Ishikawa (cell line): Measurements from ENCODE around the gene IGF2BP1.

Experiments used
- CEBPB ChIP-seq: IDR thresholded peaks from 2 replicates; pipeline ENCODE4 v1.6.1; 2012
- CREB1 ChIP-seq: IDR thresholded peaks from 2 replicates; pipeline ENCODE4 v1.6.1; 2012; ENCODE audit warnings: low read depth
- EGR1 ChIP-seq: IDR thresholded peaks from 2 replicates; pipeline ENCODE4 v1.6.1; 2012
- EP300 ChIP-seq: IDR thresholded peaks from 2 replicates; pipeline ENCODE4 v1.6.1; 2012; ENCODE audit warnings: borderline replicate concordance
- FOXM1 ChIP-seq: IDR thresholded peaks from 2 replicates; pipeline ENCODE4 v1.6.1; 2012; ENCODE audit warnings: low read depth, borderline replicate concordance
- NFIC ChIP-seq: IDR thresholded peaks from 2 replicates; pipeline ENCODE4 v1.6.1; 2012
- RAD21 ChIP-seq: IDR thresholded peaks from 2 replicates; pipeline ENCODE4 v1.6.1; 2012; ENCODE audit warnings: low read depth
- TAF1 ChIP-seq: IDR thresholded peaks from 2 replicates; pipeline ENCODE4 v1.6.1; 2012; ENCODE audit warnings: low read depth, mild to moderate bottlenecking
- TCF12 ChIP-seq: IDR thresholded peaks from 2 replicates; pipeline ENCODE4 v1.6.1; 2012; ENCODE audit warnings: low read depth
- TEAD4 ChIP-seq: IDR thresholded peaks from 2 replicates; pipeline ENCODE4 v1.6.1; 2012
- YY1 ChIP-seq: IDR thresholded peaks from 2 replicates; pipeline ENCODE4 v1.6.1; 2012; ENCODE audit warnings: low read depth
- ZBTB7A ChIP-seq: IDR thresholded peaks from 2 replicates; pipeline ENCODE4 v1.6.1; 2012; ENCODE audit warnings: low read depth
- TF ChIP-seq, protein P1 (sequence below): IDR thresholded peaks from 2 replicates; pipeline ENCODE4 v1.6.1; 2012
- TF ChIP-seq, protein P2 (sequence below): IDR thresholded peaks from 2 replicates; pipeline ENCODE4 v1.6.1; 2012
- TF ChIP-seq, protein P3 (sequence below): IDR thresholded peaks from 2 replicates; pipeline ENCODE4 v1.6.1; 2012; ENCODE audit warnings: low read depth, mild to moderate bottlenecking

IGF2BP1 gene

DNA sequence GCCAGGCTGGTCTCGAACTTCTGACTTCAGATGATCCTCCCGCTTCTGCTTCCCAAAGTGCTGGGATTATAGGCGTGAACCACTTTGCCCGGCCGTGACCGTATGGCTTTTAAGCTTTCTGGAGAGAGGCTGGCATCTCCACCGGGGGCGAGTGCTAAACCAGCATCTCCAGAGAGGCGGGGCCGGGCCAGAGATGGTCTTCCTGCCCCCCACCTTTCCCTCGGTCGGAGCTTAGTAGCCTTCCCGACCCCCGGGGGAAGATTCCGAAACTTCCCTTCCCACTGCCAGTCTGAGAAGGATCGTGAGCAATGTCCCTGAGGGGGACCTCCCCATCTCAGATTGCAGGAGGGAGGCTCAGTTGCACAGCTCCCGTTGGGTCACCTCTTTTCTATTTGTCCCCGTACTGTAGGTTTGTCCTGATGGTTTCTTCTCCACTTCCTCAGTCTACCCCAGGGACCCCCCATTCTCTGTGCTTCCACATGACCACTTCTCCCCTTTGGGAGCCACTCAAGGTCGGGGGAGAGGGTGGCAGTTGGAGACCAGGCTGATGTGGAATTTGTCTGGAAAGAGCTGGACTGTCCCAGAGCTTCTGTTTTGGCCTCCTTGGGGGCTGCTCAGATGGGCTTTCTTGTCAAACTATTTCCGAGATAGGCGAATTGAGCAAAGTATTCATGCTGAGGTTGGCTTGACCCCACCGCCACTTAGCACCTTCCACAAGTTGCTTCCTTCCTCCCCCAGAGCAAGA lies 18.2 kb downstream of the IGF2BP1 start:
- TF ChIP-seq RAD21 (no peak), ZBTB7A (no peak), TEAD4 (no peak), CEBPB (no peak), EP300 (no peak), FOXM1 (no peak), TAF1 (no peak), NFIC (no peak), YY1 (no peak), CREB1 (no peak)
- TF ChIP-seq, protein P1, sequence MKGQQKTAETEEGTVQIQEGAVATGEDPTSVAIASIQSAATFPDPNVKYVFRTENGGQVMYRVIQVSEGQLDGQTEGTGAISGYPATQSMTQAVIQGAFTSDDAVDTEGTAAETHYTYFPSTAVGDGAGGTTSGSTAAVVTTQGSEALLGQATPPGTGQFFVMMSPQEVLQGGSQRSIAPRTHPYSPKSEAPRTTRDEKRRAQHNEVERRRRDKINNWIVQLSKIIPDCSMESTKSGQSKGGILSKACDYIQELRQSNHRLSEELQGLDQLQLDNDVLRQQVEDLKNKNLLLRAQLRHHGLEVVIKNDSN, result no peak
- TF ChIP-seq, protein P2, sequence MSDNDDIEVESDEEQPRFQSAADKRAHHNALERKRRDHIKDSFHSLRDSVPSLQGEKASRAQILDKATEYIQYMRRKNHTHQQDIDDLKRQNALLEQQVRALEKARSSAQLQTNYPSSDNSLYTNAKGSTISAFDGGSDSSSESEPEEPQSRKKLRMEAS, result no peak

DNA sequence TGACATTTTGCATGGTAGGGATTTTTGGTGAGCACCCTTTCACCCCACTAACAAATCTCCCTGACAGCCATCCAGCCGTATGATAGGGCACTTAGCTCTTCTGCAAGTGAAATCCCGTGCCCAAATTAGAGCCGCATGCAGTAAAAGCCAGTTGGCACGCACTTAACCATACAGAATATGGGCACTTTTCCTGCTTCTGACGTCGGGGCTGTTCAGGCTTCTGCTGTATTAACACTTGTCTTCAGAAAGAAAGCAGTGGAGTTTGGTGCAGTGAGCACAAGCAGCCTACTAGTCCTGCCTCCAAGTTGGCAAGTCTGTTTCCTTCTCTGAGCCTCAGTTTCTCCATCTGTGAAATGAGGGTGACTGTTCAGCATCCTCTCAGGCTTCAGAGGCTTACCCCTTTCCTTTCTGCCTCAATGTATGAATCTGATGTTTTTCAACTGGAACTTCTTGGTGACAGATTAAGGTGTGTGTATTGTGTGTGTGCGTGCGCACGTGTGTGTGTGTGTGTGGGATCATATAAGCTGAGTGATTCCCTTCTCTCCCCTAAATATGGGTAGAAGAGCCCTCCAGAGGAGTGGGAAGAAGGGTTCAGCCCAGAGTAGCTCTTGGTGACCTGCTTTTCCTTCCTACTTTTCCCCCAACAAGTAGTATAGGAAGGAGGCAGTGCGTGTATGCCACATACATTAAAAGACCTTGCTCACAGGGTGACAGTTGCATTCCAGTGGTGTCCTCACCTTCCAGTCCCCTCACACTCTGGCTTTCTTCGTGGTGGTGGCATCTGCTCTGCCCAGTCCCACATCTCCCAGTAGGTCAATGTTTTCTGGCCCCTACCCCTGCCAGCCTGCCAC lies 19.0 kb downstream of the IGF2BP1 start:
- TF ChIP-seq FOXM1 (no peak), TEAD4 (peak; percentile 27), TCF12 (no peak)
- TF ChIP-seq, protein P2, result 0 out of 2 replicates have a peak, but pooled peaks have one; percentile 30

DNA sequence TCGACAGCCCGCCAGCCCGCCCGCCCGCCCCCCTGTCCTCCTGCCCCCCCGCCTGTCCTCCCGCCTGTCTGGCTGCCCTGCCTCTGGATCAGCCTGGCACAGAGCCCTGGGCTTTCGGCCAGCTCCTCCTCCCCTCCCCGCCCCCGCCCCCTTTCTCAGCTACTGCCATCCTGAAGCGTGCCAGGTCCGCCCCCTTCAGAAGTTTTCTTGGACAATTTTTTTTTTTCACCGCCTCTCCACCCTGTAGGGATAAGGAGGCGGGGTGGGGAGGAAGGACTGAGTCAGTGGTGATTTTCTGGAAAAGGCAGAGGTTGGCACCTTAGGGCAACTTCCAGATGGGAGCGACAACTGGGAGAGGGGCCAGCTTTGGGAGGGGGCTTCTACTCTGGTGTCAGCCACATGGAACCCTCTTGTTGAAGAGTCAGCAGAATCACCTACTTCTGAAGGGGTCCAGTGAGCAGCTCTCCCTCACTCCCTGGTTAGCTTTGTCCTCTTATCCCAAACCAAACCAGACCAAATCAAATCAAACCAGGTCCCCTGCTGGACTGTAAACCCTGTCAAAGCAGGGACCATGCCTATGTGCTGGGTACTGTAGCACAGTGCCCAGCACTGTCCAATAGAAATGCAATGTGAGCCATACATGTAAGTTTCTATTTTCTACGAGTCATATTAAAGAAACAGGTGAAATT lies 19.7 kb downstream of the IGF2BP1 start:
- TF ChIP-seq, protein P3, sequence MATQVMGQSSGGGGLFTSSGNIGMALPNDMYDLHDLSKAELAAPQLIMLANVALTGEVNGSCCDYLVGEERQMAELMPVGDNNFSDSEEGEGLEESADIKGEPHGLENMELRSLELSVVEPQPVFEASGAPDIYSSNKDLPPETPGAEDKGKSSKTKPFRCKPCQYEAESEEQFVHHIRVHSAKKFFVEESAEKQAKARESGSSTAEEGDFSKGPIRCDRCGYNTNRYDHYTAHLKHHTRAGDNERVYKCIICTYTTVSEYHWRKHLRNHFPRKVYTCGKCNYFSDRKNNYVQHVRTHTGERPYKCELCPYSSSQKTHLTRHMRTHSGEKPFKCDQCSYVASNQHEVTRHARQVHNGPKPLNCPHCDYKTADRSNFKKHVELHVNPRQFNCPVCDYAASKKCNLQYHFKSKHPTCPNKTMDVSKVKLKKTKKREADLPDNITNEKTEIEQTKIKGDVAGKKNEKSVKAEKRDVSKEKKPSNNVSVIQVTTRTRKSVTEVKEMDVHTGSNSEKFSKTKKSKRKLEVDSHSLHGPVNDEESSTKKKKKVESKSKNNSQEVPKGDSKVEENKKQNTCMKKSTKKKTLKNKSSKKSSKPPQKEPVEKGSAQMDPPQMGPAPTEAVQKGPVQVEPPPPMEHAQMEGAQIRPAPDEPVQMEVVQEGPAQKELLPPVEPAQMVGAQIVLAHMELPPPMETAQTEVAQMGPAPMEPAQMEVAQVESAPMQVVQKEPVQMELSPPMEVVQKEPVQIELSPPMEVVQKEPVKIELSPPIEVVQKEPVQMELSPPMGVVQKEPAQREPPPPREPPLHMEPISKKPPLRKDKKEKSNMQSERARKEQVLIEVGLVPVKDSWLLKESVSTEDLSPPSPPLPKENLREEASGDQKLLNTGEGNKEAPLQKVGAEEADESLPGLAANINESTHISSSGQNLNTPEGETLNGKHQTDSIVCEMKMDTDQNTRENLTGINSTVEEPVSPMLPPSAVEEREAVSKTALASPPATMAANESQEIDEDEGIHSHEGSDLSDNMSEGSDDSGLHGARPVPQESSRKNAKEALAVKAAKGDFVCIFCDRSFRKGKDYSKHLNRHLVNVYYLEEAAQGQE, result no peak
- TF ChIP-seq EGR1 (peak; percentile 49; the same call in 1 of the 2 replicates), TCF12 (peak; percentile 66), RAD21 (no peak), ZBTB7A (no peak), CEBPB (no peak), CREB1 (no peak), EP300 (peak; percentile 15; the same call in 1 of the 2 replicates), YY1 (no peak), NFIC (peak; percentile 94), FOXM1 (no peak), TAF1 (no peak), TEAD4 (0 out of 2 replicates have a peak, but pooled peaks have one; percentile 20)
- TF ChIP-seq, protein P1, result no peak
- TF ChIP-seq, protein P2, result 0 out of 2 replicates have a peak, but pooled peaks have one; percentile 10

DNA sequence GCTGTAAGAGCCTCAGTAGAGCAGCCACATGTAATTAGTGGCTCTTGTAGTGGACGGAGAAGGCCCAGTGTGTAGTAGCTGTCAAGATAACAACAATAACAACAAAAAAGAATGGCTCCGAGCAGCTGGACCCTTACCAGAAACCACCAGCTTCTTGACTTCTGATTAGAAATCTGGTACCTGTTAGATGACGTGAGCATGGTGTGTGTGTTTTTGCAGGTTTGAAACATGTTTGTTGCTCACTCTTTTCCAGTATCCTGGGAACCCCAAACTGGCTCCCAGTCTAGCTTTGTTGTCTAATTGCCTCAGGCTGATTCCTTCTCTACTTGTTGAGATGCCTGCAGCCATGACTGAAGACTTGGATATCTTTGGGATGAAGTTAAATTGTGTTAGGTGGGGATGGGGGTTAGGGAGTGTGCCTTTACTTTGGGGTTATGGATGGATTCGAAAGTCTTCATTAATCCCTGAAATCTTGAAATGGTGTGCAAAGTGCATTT lies 21.0 kb downstream of the IGF2BP1 start:
- TF ChIP-seq, protein P3, result no peak
- TF ChIP-seq TAF1 (no peak), FOXM1 (no peak), EP300 (no peak), EGR1 (no peak), TEAD4 (no peak)
- TF ChIP-seq, protein P2, result no peak
